ENCODE measurements around the gene MEN1. TPM values are rescaled to one million over a fixed set of nuclear protein-coding genes. Genes with fewer than 3 reads are reported as not detected.

MEN1 gene
- total and polyA plus RNA-seq, 2 of the 13 experiments (the other 11 are each of a cell fraction or from before 2014, with no cell fraction given): 20.5 to 27.3 TPM

- peak; percentile 95 for TF ChIP-seq PHF21A (CRISPR knock-in tag; IDR thresholded peaks at IDR 0.05)
- no peak for TF ChIP-seq USF2 (IDR thresholded peaks at IDR 0.05; ENCODE audit: low read depth, low read length)
- no peak for TF ChIP-seq USF2 (CRISPR knock-in tag; IDR thresholded peaks at IDR 0.05; ENCODE audit: borderline replicate concordance)
- TF ChIP-seq ZNF780A (CRISPR knock-in tag; IDR thresholded peaks at IDR 0.05): no peak
- TF ChIP-seq ZNF670 (CRISPR knock-in tag; IDR thresholded peaks at IDR 0.05; ENCODE audit: borderline replicate concordance): no peak
- TF ChIP-seq NR2F1 (CRISPR knock-in tag; IDR thresholded peaks at IDR 0.05): no peak
- TF ChIP-seq FOXJ3 (CRISPR knock-in tag; IDR thresholded peaks at IDR 0.05; ENCODE audit: borderline replicate concordance): no peak; the same call in 1 of the 2 replicates
- TF ChIP-seq POGZ (CRISPR knock-in tag; IDR thresholded peaks at IDR 0.05): no peak
- peak; percentile 83 for TF ChIP-seq SP4 (CRISPR knock-in tag; IDR thresholded peaks at IDR 0.05)
- TF ChIP-seq ZNF510 (CRISPR knock-in tag; IDR thresholded peaks at IDR 0.05; ENCODE audit: low read depth): no peak
- no peak for TF ChIP-seq HNF1A (IDR thresholded peaks at IDR 0.05; ENCODE audit: low read depth)
- no peak for TF ChIP-seq HNF1A (CRISPR knock-in tag; IDR thresholded peaks at IDR 0.05; ENCODE audit: borderline replicate concordance)
- no peak for TF ChIP-seq CBX5 (CRISPR knock-in tag; IDR thresholded peaks at IDR 0.05; ENCODE audit: borderline replicate concordance)
- no peak for TF ChIP-seq ESRRA (CRISPR knock-in tag; IDR thresholded peaks at IDR 0.05; ENCODE audit: low read depth)
- no peak for TF ChIP-seq ZNF20 (CRISPR knock-in tag; IDR thresholded peaks at IDR 0.05)
- TF ChIP-seq REST (IDR thresholded peaks at IDR 0.05; ENCODE audit: borderline replicate concordance in 1 of 2, low read depth in 1 of 2, low read length in 2 of 2): peak in 1 of 2 experiments; percentile 16; a peak in 1 of 4 replicates
- TF ChIP-seq TAF15 (IDR thresholded peaks at IDR 0.05; ENCODE audit: low read depth, low read length, poor library complexity, severe bottlenecking): no peak
Observed at GRCh38 chr11:64778473-64779298, 31.7 kb downstream of the MEN1 start, which contains the start of gene SF1 (continued).

Data from HepG2 (cell line).